Sciatic nerve (tissue), 2 donors: ENCODE measurements around the gene PTPN14. TPM values are rescaled to one million over a fixed set of nuclear protein-coding genes. Genes with fewer than 3 reads are reported as not detected.
"Not testable (repeated sequence)": the region's sequence is repeated elsewhere in the genome, so short reads cannot be mapped to it uniquely, and the experiment has no call there.

Experiments used
- ATAC-seq: fragments of 200-7000 bp; cut with Tn5 transposase; one replicate; pipeline ENCODE4 v1.9.1; 2020; ENCODE audit warnings: mild to moderate bottlenecking, moderate library complexity
- DNase-seq: peaks from one replicate; pipeline ENCODE4 v3.0.0-alpha.2; 2020; ENCODE audit warnings: low spot score
- intact Hi-C: fragments of 100-400 bp; cut with DNase I; formaldehyde crosslinking; loops from one replicate; pipeline ENCODE4 v1.14.2; 2022
- total RNA-seq: library from RNA; stranded (reverse); fragmentation: NEBNext Ultra II Directional; extraction: Animal tissue kit (Norgen Biotek cat#: 25700); gene quantifications from one replicate; pipeline ENCODE4 v1.2.1, GENCODE V29; 2021
- donor health status: DM: no; HTN: no; CAD: no.
- donor health status: DM: no; HTN: no; CAD: no.

Gene PTPN14
- 85.9 TPM for total RNA-seq

- intact Hi-C loops = no loop called here
- ATAC-seq (peak; percentile 93), DNase-seq (peak; percentile 90)
These were observed at the start of gene PTPN14 for GRCh38 chr1:214551436-214552173. Gene PTPN14, minus strand, starts transcription at chr1:214551602. Its CDS starts 86,799 bp downstream, at chr1:214464803.

GRCh38 chr1:214593158-214593557, 41.8 kb upstream of the PTPN14 start:
- intact Hi-C loops = no loop called here
- no peak for ATAC-seq
- no peak for DNase-seq

GRCh38 chr1:214591918-214592317, 40.5 kb upstream of the PTPN14 start:
- DNase-seq, intact Hi-C loops, ATAC-seq: not testable (repeated sequence)

GRCh38 chr1:214590696-214591095, 39.3 kb upstream of the PTPN14 start:
- no peak for ATAC-seq
- no peak for DNase-seq
- intact Hi-C loops = no loop called here

- intact Hi-C loops = loop anchor here (10.0 kb wide), 2 partner anchors 204 to 254 kb away; no protein-coding TSS in a partner anchor
- ATAC-seq = no peak
- no peak for DNase-seq
These were observed 37.7 kb upstream of the PTPN14 start for GRCh38 chr1:214588963-214589597.

- DNase-seq (no peak), ATAC-seq (no peak)
- intact Hi-C loops = loop anchor here (10.0 kb wide), 2 partner anchors 202 to 252 kb away; no protein-coding TSS in a partner anchor
These were observed 35.8 kb upstream of the PTPN14 start for GRCh38 chr1:214587165-214587564.

GRCh38 chr1:214586621-214587020, 35.2 kb upstream of the PTPN14 start:
- intact Hi-C loops = loop anchor here (10.0 kb wide), 2 partner anchors 202 to 252 kb away; no protein-coding TSS in a partner anchor
- no peak for DNase-seq
- no peak for ATAC-seq

GRCh38 chr1:214584805-214585766, 33.7 kb upstream of the PTPN14 start:
- ATAC-seq = peak; percentile 81
- intact Hi-C loops = loop anchor here (10.0 kb wide), 2 partner anchors 200 to 250 kb away; no protein-coding TSS in a partner anchor
- no peak for DNase-seq

GRCh38 chr1:214583824-214584554, 32.6 kb upstream of the PTPN14 start:
- intact Hi-C loops = loop anchor here (10.0 kb wide), 2 partner anchors 199 to 249 kb away; no protein-coding TSS in a partner anchor
- ATAC-seq = no peak
- DNase-seq = no peak

- no peak for ATAC-seq
- intact Hi-C loops = loop anchor here (10.0 kb wide), 2 partner anchors 198 to 248 kb away; no protein-coding TSS in a partner anchor
- DNase-seq = no peak
These were observed 31.7 kb upstream of the PTPN14 start for GRCh38 chr1:214583113-214583512.

- no peak for DNase-seq
- intact Hi-C loops = loop anchor here (10.0 kb wide), 2 partner anchors 198 to 248 kb away; no protein-coding TSS in a partner anchor
- no peak for ATAC-seq
These were observed 31.0 kb upstream of the PTPN14 start for GRCh38 chr1:214582289-214582891.

GRCh38 chr1:214581785-214582184, 30.4 kb upstream of the PTPN14 start:
- no peak for ATAC-seq
- intact Hi-C loops = loop anchor here (10.0 kb wide), 2 partner anchors 197 to 247 kb away; no protein-coding TSS in a partner anchor
- DNase-seq = no peak

GRCh38 chr1:214579183-214579582, 27.8 kb upstream of the PTPN14 start:
- ATAC-seq (no peak), DNase-seq (no peak)
- intact Hi-C loops = no loop called here

- ATAC-seq, DNase-seq, intact Hi-C loops: not testable (repeated sequence)
These were observed 24.7 kb upstream of the PTPN14 start for GRCh38 chr1:214576120-214576519.

GRCh38 chr1:214574598-214575411, 23.4 kb upstream of the PTPN14 start:
- DNase-seq (no peak), ATAC-seq (no peak)
- intact Hi-C loops = no loop called here

GRCh38 chr1:214573386-214574318, 22.2 kb upstream of the PTPN14 start:
- DNase-seq (no peak), ATAC-seq (no peak)
- intact Hi-C loops = no loop called here
